Aorta (tissue), 5 donors: ENCODE data around the gene LARGE1. TPM values are rescaled to one million over a fixed set of nuclear protein-coding genes. Genes with fewer than 3 reads are reported as not detected.
"Not testable (repeated sequence)": the region's sequence is repeated elsewhere in the genome, so short reads cannot be mapped to it uniquely, and the experiment has no call there.

Experiments
- ATAC-seq: fragments of 200-7000 bp; cut with Tn5 transposase; one replicate; pipeline ENCODE4 v1.9.1; 2022; ENCODE audit warnings: moderate library complexity; ENCODE audit not compliant: low FRiP score
- DNase-seq, 2 donors: peaks; one replicate each; pipeline ENCODE4 v3.0.0-alpha.2; 2020
- H3K27ac ChIP-seq, 2 donors: one replicate each; pipeline ENCODE4 v1.5.1; 2013; ENCODE audit warnings: low read length in 2 of 2, mild to moderate bottlenecking in 2 of 2, moderate library complexity in 2 of 2, control low read depth in 1 of 2, inconsistent platforms in 1 of 2, low read depth in 1 of 2
- H3K27me3 ChIP-seq, 2 donors: one replicate each; pipeline ENCODE4 v1.6.1; 2013; ENCODE audit warnings: control low read depth in 1 of 2, low read length in 1 of 2, mild to moderate bottlenecking in 1 of 2, moderate library complexity in 1 of 2; ENCODE audit not compliant: insufficient read depth in 2 of 2, control insufficient read depth in 1 of 2
- H3K36me3 ChIP-seq, 2 donors: one replicate each; pipeline ENCODE4 v1.6.1; 2013; ENCODE audit warnings: control low read depth in 1 of 2, low read length in 1 of 2, mild to moderate bottlenecking in 1 of 2; ENCODE audit not compliant: insufficient read depth in 2 of 2, control insufficient read depth in 1 of 2
- H3K4me1 ChIP-seq, 2 donors: one replicate each; pipeline ENCODE4 v1.6.1; 2013; ENCODE audit warnings: low read length in 2 of 2, control low read depth in 1 of 2, mild to moderate bottlenecking in 1 of 2, moderate library complexity in 1 of 2; ENCODE audit not compliant: insufficient read depth in 2 of 2, control insufficient read depth in 1 of 2
- H3K4me3 ChIP-seq, 2 donors: one replicate each; pipeline ENCODE4 v1.5.1; 2013; ENCODE audit warnings: low read length in 2 of 2, control low read depth in 1 of 2, mild to moderate bottlenecking in 1 of 2
- H3K9me3 ChIP-seq: one replicate; pipeline ENCODE4 v1.6.1; 2013; ENCODE audit warnings: mild to moderate bottlenecking, low read length; ENCODE audit not compliant: control insufficient read depth
- WGBS, 2 donors: extraction: QIAGEN DNeasy Blood & Tissue Kit; methylation state at CpG; one replicate each; pipeline ENCODE4 v1.1.7; 2013; 5-methylcytosine and 5-hydroxymethylcytosine counted together
- intact Hi-C, 2 donors: fragments of 100-400 bp; cut with DNase I; formaldehyde crosslinking; loops; one replicate each; pipeline versions ENCODE4 v1.14.2 to v1.15.0; 2022
- polyA plus RNA-seq, 2 donors: library from polyadenylated mRNA; stranded (reverse); fragments of 200-250 nt; gene quantifications; one replicate each; pipeline ENCODE4 v1.2.3, GENCODE V29; 2013
- total RNA-seq, 2 donors: library from RNA; stranded (reverse); fragmentation: NEBNext Ultra II Directional; extraction: Animal tissue kit (Norgen Biotek cat#: 25700); gene quantifications; one replicate each; pipeline ENCODE4 v1.2.1, GENCODE V29; 2021
- donor health status: healthy with polysubstance abuse.
- donor health status: Bipolar disorder and iron deficiency.
- donor health status: DM: no; HTN: no; CAD: no.
- donor health status: DM: no; HTN: no; CAD: no.
- donor health status: DM: yes; HTN: yes; CAD: no.

LARGE1 gene
- total and polyA plus RNA-seq, 4 donors: 2.6 to 52.5 (median 24.0) TPM

GRCh38 chr22:33865996-33866395 lies 54.3 kb downstream of the LARGE1 start:
- H3K27ac ChIP-seq: no peak overlapping the region
- peaks cover 1 to 6% of the 10 kb centered on the region in 2 donors for H3K4me1 ChIP-seq
- H3K9me3 ChIP-seq: no peaks in the 10 kb centered on the region
- no peak overlapping the region for H3K4me3 ChIP-seq
- WGBS, 2 donors: 95% methylated on average over 1 of the region's 1 CpG
- H3K27me3 ChIP-seq: no peaks in the 10 kb centered on the region
- no peak for ATAC-seq
- intact Hi-C loops: loop anchor here in 1 of 2 donors (10.0 kb wide), 1 partner anchor 61 kb away; no protein-coding TSS in a partner anchor
- no peak for DNase-seq
- no peaks in the 10 kb centered on the region for H3K36me3 ChIP-seq

GRCh38 chr22:33865248-33865647 lies 55.0 kb downstream of the LARGE1 start:
- 65 to 66% methylated on average over 5 of the region's 5 CpGs for WGBS, 2 donors
- no peaks in the 10 kb centered on the region for H3K36me3 ChIP-seq

GRCh38 chr22:33864723-33865130 lies 55.5 kb downstream of the LARGE1 start:
- Histone ChIP-seq H3K4me1 (peaks cover 1 to 6% of the 10 kb centered on the region in 2 donors), H3K4me3 (no peak overlapping the region), H3K27me3 (no peaks in the 10 kb centered on the region), H3K36me3 (no peaks in the 10 kb centered on the region), H3K27ac (no peak overlapping the region), H3K9me3 (no peaks in the 10 kb centered on the region)
- ATAC-seq (no peak), DNase-seq (no peak)
- intact Hi-C loops: loop anchor here in 1 of 2 donors (10.0 kb wide), 1 partner anchor 60 kb away; no protein-coding TSS in a partner anchor
- WGBS, 2 donors: 68 to 71% methylated on average over 7 of the region's 7 CpGs

More at GRCh38 chr22:33865248-33865647, 55.0 kb downstream of the LARGE1 start:
- no peak for ATAC-seq
- no peak overlapping the region for H3K4me3 ChIP-seq
- no peak overlapping the region for H3K27ac ChIP-seq
- intact Hi-C loops: loop anchor here in 1 of 2 donors (10.0 kb wide), 1 partner anchor 60 kb away; no protein-coding TSS in a partner anchor
- H3K9me3 ChIP-seq: no peaks in the 10 kb centered on the region
- DNase-seq: no peak
- peaks cover 1 to 6% of the 10 kb centered on the region in 2 donors for H3K4me1 ChIP-seq
- no peaks in the 10 kb centered on the region for H3K27me3 ChIP-seq

GRCh38 chr22:33861216-33861875 lies 58.9 kb downstream of the LARGE1 start:
- 94% methylated on average over 12 of the region's 12 CpGs for WGBS, 2 donors
- Histone ChIP-seq H3K4me3 (no peak overlapping the region), H3K36me3 (no peaks in the 10 kb centered on the region), H3K27me3 (no peaks in the 10 kb centered on the region), H3K9me3 (no peaks in the 10 kb centered on the region), H3K4me1 (no peaks in the 10 kb centered on the region), H3K27ac (no peak overlapping the region)
- ATAC-seq (no peak), DNase-seq (no peak)
- intact Hi-C loops: loop anchor here in 1 of 2 donors (10.0 kb wide), 1 partner anchor 57 kb away; no protein-coding TSS in a partner anchor

- Histone ChIP-seq H3K4me3 (no peak overlapping the region), H3K9me3 (no peaks in the 10 kb centered on the region), H3K27me3 (no peaks in the 10 kb centered on the region), H3K27ac (no peak overlapping the region), H3K36me3 (no peaks in the 10 kb centered on the region), H3K4me1 (no peaks in the 10 kb centered on the region)
- 90 to 93% methylated on average over 8 of the region's 8 CpGs for WGBS, 2 donors
- DNase-seq: no peak
- no peak for ATAC-seq
- intact Hi-C loops: loop anchor here in 1 of 2 donors (10.0 kb wide), 1 partner anchor 56 kb away; no protein-coding TSS in a partner anchor
Observed at GRCh38 chr22:33860386-33860785, 59.9 kb downstream of the LARGE1 start.

GRCh38 chr22:33859311-33859710 lies 61.0 kb downstream of the LARGE1 start:
- no peaks in the 10 kb centered on the region for H3K27me3 ChIP-seq
- no peak overlapping the region for H3K27ac ChIP-seq
- DNase-seq (no peak), ATAC-seq (no peak)
- 95 to 96% methylated on average over 6 of the region's 6 CpGs for WGBS, 2 donors
- H3K4me3 ChIP-seq: no peak overlapping the region
- H3K9me3 ChIP-seq: no peaks in the 10 kb centered on the region
- intact Hi-C loops: no loop called here
- H3K36me3 ChIP-seq: no peaks in the 10 kb centered on the region
- H3K4me1 ChIP-seq: no peaks in the 10 kb centered on the region

- intact Hi-C loops, DNase-seq, H3K4me1 ChIP-seq, H3K4me3 ChIP-seq, H3K27me3 ChIP-seq, H3K27ac ChIP-seq, ATAC-seq, H3K36me3 ChIP-seq, H3K9me3 ChIP-seq: not testable (repeated sequence)
- 88 to 90% methylated on average over 5 of the region's 5 CpGs for WGBS, 2 donors
Observed at GRCh38 chr22:33858653-33859052, 61.6 kb downstream of the LARGE1 start.

- 96 to 98% methylated on average over 16 of the region's 16 CpGs for WGBS, 2 donors
- H3K27ac ChIP-seq, H3K36me3 ChIP-seq, ATAC-seq, H3K4me3 ChIP-seq, H3K9me3 ChIP-seq, H3K27me3 ChIP-seq, H3K4me1 ChIP-seq, intact Hi-C loops, DNase-seq: not testable (repeated sequence)
Observed at GRCh38 chr22:33857767-33858166, 62.5 kb downstream of the LARGE1 start.

GRCh38 chr22:33854724-33855123 lies 65.6 kb downstream of the LARGE1 start:
- Histone ChIP-seq H3K9me3 (no peaks in the 10 kb centered on the region), H3K36me3 (no peaks in the 10 kb centered on the region), H3K27ac (peak overlapping the region in 1 of 2 donors; percentile 34), H3K4me3 (no peak overlapping the region), H3K27me3 (no peaks in the 10 kb centered on the region), H3K4me1 (no peaks in the 10 kb centered on the region)
- no peak for DNase-seq
- intact Hi-C loops: loop anchor here in 1 of 2 donors (5.0 kb wide), 1 partner anchor 68 kb away; the partner anchor contains the start of gene LARGE1
- WGBS, 2 donors: 97 to 98% methylated on average over 11 of the region's 11 CpGs
- no peak for ATAC-seq
